HepG2 (cell line): Measurements from ENCODE around the gene TK2. TPM values are rescaled to one million over a fixed set of nuclear protein-coding genes. Genes with fewer than 3 reads are reported as not detected.

Source experiments
- ATAC-seq: fragments of 200-7000 bp; cut with Tn5 transposase; 3 replicates; pipeline ENCODE4 v1.9.1; 2020; ENCODE audit warnings: mild to moderate bottlenecking, moderate library complexity
- BruUV-seq: library from RNA; stranded (reverse); fragments of 400-500 nt; replicated peaks from 2 replicates; lab custom pipeline; 2021; lab: Mats Ljungman, UMichigan
- CTCF ChIA-PET: fragments of 300-600 bp; formaldehyde crosslinking; extraction: SDS; loops from one replicate; lab custom pipeline; 2021; ENCODE audit warnings: low total read pairs, inconsistent platforms, low intra/inter-chr PET ratio; lab: Yijun Ruan, JAX
- POLR2A ChIA-PET: fragments of 350-600 bp; sonication (Branson Sonifier 250); formaldehyde crosslinking; loops from one replicate; lab custom pipeline; 2020; ENCODE audit warnings: antibody characterized with exemption, inconsistent platforms; lab: Yijun Ruan, JAX
- DNase-seq: peaks from one replicate; pipeline ENCODE4 v3.0.0-alpha.2; 2015; ENCODE audit warnings: low spot score
- FAIRE-seq: peaks from 3 replicates; lab custom pipeline; 2011; peaks lifted over from hg19 to GRCh38; lab: Jason Lieb, UNC
- H2AFZ ChIP-seq: one replicate; pipeline ENCODE4 v1.6.1; 2011; ENCODE audit warnings: low read length, inconsistent platforms
- H3K27ac ChIP-seq: fragments of 300-600 bp; 3 replicates; pipeline ENCODE4 v1.8.0; 2011; ENCODE audit warnings: mixed run types, mild to moderate bottlenecking, mixed read lengths, low read length, inconsistent platforms; ENCODE audit not compliant: insufficient read depth; ENCODE audit errors: extremely low read length
- H3K27me3 ChIP-seq, 2 experiments: fragments of 200-600 bp in 1 of 2; 2 replicates in 1 of 2; 3 replicates in 1 of 2; pipeline versions ENCODE4 v1.6.0 to v1.8.0; 2011; ENCODE audit warnings: low read length in 2 of 2, mild to moderate bottlenecking in 2 of 2, moderate library complexity in 2 of 2, inconsistent platforms in 1 of 2; ENCODE audit not compliant: insufficient read depth in 2 of 2, control insufficient read depth in 1 of 2
- H3K36me3 ChIP-seq, 2 experiments: fragments of 200-600 bp in 1 of 2; replicated peaks in 1 of 2; 2 replicates in 1 of 2; 3 replicates in 1 of 2; pipeline versions ENCODE4 v1.5.1 to v1.8.0; 2011; ENCODE audit warnings: low read length in 2 of 2, inconsistent platforms in 1 of 2; ENCODE audit not compliant: insufficient read depth in 2 of 2, control insufficient read depth in 1 of 2
- H3K4me1 ChIP-seq: 2 replicates; pipeline ENCODE4 v1.5.1; 2012; ENCODE audit warnings: low read length, inconsistent platforms; ENCODE audit not compliant: insufficient read depth
- H3K4me2 ChIP-seq: 2 replicates; pipeline ENCODE4 v1.6.0; 2011; ENCODE audit warnings: low read depth, low read length, inconsistent platforms
- H3K4me3 ChIP-seq, 3 experiments: fragments of 200-600 bp in 1 of 3; sonication (generic), shearing (Covaris generic) in 1 of 3; replicated peaks in 1 of 3; 2 replicates each; pipeline ENCODE4 v1.5.1; 2011 to 2016; ENCODE audit warnings: low read length in 3 of 3, inconsistent platforms in 2 of 3, low read depth in 2 of 3, mild to moderate bottlenecking in 2 of 3, control low read depth in 1 of 3, mixed read lengths in 1 of 3; ENCODE audit not compliant: insufficient read depth in 1 of 3
- H3K79me2 ChIP-seq: one replicate; pipeline ENCODE4 v1.6.1; 2011; ENCODE audit warnings: low read length, inconsistent platforms; ENCODE audit not compliant: insufficient read depth
- H3K9ac ChIP-seq: 2 replicates; pipeline ENCODE4 v1.6.0; 2011; ENCODE audit warnings: mild to moderate bottlenecking, low read depth, low read length, inconsistent platforms; ENCODE audit not compliant: insufficient read depth
- H3K9me3 ChIP-seq: 2 replicates; pipeline ENCODE4 v1.5.1; 2012; ENCODE audit warnings: mild to moderate bottlenecking, low read length
- H4K20me1 ChIP-seq: 2 replicates; pipeline ENCODE4 v1.6.0; 2011; ENCODE audit warnings: inconsistent platforms, mild to moderate bottlenecking, low read length, moderate library complexity; ENCODE audit not compliant: insufficient read depth
- CENPT ChIP-seq: sonication (generic); formaldehyde crosslinking; IDR thresholded peaks from 2 replicates; pipeline ENCODE4 v1.8.0; 2022; ENCODE audit warnings: low read depth, mild to moderate bottlenecking, moderate library complexity, missing genetic modification reagents
- GZF1 ChIP-seq: sonication (generic); formaldehyde crosslinking; IDR thresholded peaks from 2 replicates; pipeline ENCODE4 v1.5.1; 2020; ENCODE audit warnings: mild to moderate bottlenecking, missing genetic modification reagents
- KMT2B ChIP-seq: IDR thresholded peaks from 2 replicates; pipeline ENCODE4 v1.6.1; 2016; ENCODE audit warnings: missing genetic modification reagents, missing compliant biosample characterization
- ZFP36 ChIP-seq: fragments of 150-350 bp; IDR thresholded peaks from 2 replicates; pipeline ENCODE4 v1.6.1; 2018; ENCODE audit warnings: borderline replicate concordance, low read length, low read depth; ENCODE audit not compliant: partially characterized antibody
- ZNF34 ChIP-seq: sonication (generic); formaldehyde crosslinking; IDR thresholded peaks from 2 replicates; pipeline ENCODE4 v1.4.0; 2020; ENCODE audit warnings: mild to moderate bottlenecking, missing genetic modification reagents, borderline replicate concordance
- ZNF546 ChIP-seq: sonication (generic); formaldehyde crosslinking; conservative IDR thresholded peaks from 2 replicates; pipeline ENCODE4 v1.8.1; 2023; ENCODE audit warnings: mild to moderate bottlenecking, missing genetic modification reagents
- ZNF768 ChIP-seq: sonication (generic); formaldehyde crosslinking; IDR thresholded peaks from 2 replicates; pipeline ENCODE4 v1.4.0; 2020; ENCODE audit warnings: missing genetic modification reagents
- WGBS: methylation state at CpG from one replicate; pipeline ENCODE4 v1.1.6; 2017; ENCODE audit warnings: low lambda C conversion rate; 5-methylcytosine and 5-hydroxymethylcytosine counted together
- in situ Hi-C: cut with HindIII; loops from 2 replicates; pipeline ENCODE4 v1.10.0; 2017; ENCODE audit warnings: low pct_unique_long_range_greater_than_20kb; ENCODE audit not compliant: extremely low pct_ligation_motif_present
- intact Hi-C: fragments of 100-400 bp; cut with micrococcal nuclease; formaldehyde crosslinking; loops from one replicate; pipeline ENCODE4 v1.10.0; 2022; ENCODE audit not compliant: unreplicated experiment
- polyA plus RNA-seq, 8 experiments: library from polyadenylated mRNA; depleted of rRNA in 3 of 8; stranded (reverse) in 7 of 8; unstranded in 1 of 8; fragments of >200 nt; fragmentation: Illumina TruSeq in 4 of 8; extraction: Trizol in 4 of 8; gene quantifications; 2 replicates each; pipeline versions ENCODE4 v1.2.1 to v1.2.3, GENCODE V29; 2011 to 2016; ENCODE audit warnings: low read depth in 4 of 8, missing spikeins in 1 of 8, mixed read lengths in 1 of 8; ENCODE audit not compliant: insufficient read depth in 1 of 8
- total RNA-seq, 5 experiments: library from RNA; depleted of rRNA; stranded (reverse); fragments of >200 nt; fragmentation: Illumina TruSeq; extraction: Trizol; gene quantifications; 2 replicates each; pipeline ENCODE4 v1.2.3, GENCODE V29; 2016; ENCODE audit warnings: low read depth in 1 of 5
- TF ChIP-seq, protein P1 (sequence below): sonication (generic); formaldehyde crosslinking; IDR thresholded peaks from 2 replicates; pipeline ENCODE4 v1.4.0; 2020; ENCODE audit warnings: missing genetic modification reagents, mild to moderate bottlenecking, borderline replicate concordance

TK2 gene
- total and polyA plus RNA-seq, 2 of the 13 experiments (the other 11 are each of a cell fraction or from before 2014, with no cell fraction given), result 18.7 to 21.0 TPM

DNA sequence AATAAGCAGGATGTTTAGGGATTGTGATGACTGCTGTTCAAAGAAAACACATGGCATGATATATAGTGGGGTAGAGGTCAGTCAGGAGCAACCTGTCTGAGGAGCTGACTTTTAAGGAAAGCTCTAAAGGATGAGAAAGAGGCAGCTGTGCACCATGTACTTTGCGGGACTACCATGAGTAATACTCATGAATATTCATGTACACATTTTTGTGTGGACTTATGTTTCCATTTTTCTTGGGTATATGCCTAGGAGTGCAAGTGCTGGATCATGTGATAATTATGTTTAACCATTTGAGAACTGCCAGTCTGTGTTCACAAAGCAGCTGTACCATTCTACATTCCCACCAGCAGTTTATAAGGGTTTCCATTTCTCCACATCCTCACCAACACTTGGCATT lies 87.0 kb downstream of the TK2 start (continued):
- TF ChIP-seq, protein P1, sequence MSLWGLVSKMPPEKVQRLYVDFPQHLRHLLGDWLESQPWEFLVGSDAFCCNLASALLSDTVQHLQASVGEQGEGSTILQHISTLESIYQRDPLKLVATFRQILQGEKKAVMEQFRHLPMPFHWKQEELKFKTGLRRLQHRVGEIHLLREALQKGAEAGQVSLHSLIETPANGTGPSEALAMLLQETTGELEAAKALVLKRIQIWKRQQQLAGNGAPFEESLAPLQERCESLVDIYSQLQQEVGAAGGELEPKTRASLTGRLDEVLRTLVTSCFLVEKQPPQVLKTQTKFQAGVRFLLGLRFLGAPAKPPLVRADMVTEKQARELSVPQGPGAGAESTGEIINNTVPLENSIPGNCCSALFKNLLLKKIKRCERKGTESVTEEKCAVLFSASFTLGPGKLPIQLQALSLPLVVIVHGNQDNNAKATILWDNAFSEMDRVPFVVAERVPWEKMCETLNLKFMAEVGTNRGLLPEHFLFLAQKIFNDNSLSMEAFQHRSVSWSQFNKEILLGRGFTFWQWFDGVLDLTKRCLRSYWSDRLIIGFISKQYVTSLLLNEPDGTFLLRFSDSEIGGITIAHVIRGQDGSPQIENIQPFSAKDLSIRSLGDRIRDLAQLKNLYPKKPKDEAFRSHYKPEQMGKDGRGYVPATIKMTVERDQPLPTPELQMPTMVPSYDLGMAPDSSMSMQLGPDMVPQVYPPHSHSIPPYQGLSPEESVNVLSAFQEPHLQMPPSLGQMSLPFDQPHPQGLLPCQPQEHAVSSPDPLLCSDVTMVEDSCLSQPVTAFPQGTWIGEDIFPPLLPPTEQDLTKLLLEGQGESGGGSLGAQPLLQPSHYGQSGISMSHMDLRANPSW, result no peak
- TF ChIP-seq CENPT (CRISPR knock-in tag) (no peak), GZF1 (CRISPR knock-in tag) (no peak), KMT2B (CRISPR knock-in tag) (no peak), ZNF546 (no peak), ZFP36 (no peak)

DNA sequence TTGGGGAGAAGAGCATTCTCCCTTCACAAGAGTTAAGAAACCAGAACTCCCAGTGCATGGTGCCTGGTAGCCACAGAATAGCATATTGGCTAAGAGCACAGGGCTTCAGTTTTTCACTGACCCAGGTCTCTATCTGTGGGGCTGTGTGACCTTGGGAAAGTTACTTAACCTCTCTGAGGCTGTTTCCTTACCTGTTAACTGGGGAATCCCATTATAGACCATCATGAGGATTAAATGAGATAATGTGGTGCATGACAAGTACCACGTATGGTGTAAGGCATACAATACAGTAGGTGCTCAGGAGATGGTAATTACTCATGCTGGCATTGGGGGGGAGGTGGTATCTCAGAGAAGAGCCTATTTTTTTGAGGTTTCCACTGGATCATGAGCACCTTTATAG lies 89.2 kb downstream of the TK2 start:
- Histone ChIP-seq H3K79me2 (no peaks in the 10 kb centered on the region), H2AFZ (no peak overlapping the region), H3K4me1 (peaks cover 6% of the 10 kb centered on the region), H3K27me3 (peaks cover 0 to 12% of the 10 kb centered on the region in 2 experiments; a peak in 3 of 5 replicates), H3K9ac (no peak overlapping the region), H3K36me3 (no peaks in the 10 kb centered on the region), H3K4me2 (no peak overlapping the region), H3K9me3 (no peaks in the 10 kb centered on the region), H4K20me1 (no peaks in the 10 kb centered on the region), H3K27ac (no peak overlapping the region), H3K4me3 (no peak overlapping the region)
- BruUV-seq, result no TSS peak
- in situ Hi-C loops (no loop called here), intact Hi-C loops (no loop called here)
- DNase-seq, result no peak
- peak; percentile 75; the same call in 1 of the 2 replicates for TF ChIP-seq ZNF768 (CRISPR knock-in tag)
- TF ChIP-seq ZNF34 (CRISPR knock-in tag), result no peak
- ChIA-PET CTCF (no interaction called here), POLR2A (no interaction called here)
- no peak for FAIRE-seq
- ATAC-seq, result no peak
- 13% methylated on average over 1 of the region's 1 CpG for WGBS
